ENCODE data around the gene APOBEC3H.

Gene APOBEC3H

GRCh38 chr22:39135092-39135896 is 38.2 kb downstream of the APOBEC3H start:
- DNase-seq (ENCODE audit: low read depth in 3 of 3): no peak

- no peak for DNase-seq (ENCODE audit: low read depth in 3 of 3)
These were observed 39.3 kb downstream of the APOBEC3H start for GRCh38 chr22:39136317-39136716.

- no peak for DNase-seq (ENCODE audit: low read depth in 3 of 3)
These were observed 41.4 kb downstream of the APOBEC3H start for GRCh38 chr22:39138357-39138997.

- DNase-seq (ENCODE audit: low read depth in 3 of 3): no peak
These were observed 42.9 kb downstream of the APOBEC3H start for GRCh38 chr22:39139933-39140332.

- no peak for DNase-seq (ENCODE audit: low read depth in 3 of 3)
These were observed 45.1 kb downstream of the APOBEC3H start for GRCh38 chr22:39142088-39142680.

GRCh38 chr22:39144101-39144767 is 47.2 kb downstream of the APOBEC3H start:
- peak in 2 of 3 experiments; percentile 31 to 43 for DNase-seq (ENCODE audit: low read depth in 3 of 3)

- no peak for DNase-seq (ENCODE audit: low read depth in 3 of 3)
These were observed 49.4 kb downstream of the APOBEC3H start for GRCh38 chr22:39146256-39147101.

- no peak for DNase-seq (ENCODE audit: low read depth in 3 of 3)
These were observed 50.4 kb downstream of the APOBEC3H start for GRCh38 chr22:39147335-39148025.

GRCh38 chr22:39148026-39148726 is 51.1 kb downstream of the APOBEC3H start:
- no peak for DNase-seq (ENCODE audit: low read depth in 3 of 3)

- DNase-seq (ENCODE audit: low read depth in 3 of 3): peak in 2 of 3 experiments; percentile 41 to 54
These were observed 51.9 kb downstream of the APOBEC3H start for GRCh38 chr22:39148727-39149535.

- DNase-seq (ENCODE audit: low read depth in 3 of 3): no peak
These were observed 53.1 kb downstream of the APOBEC3H start for GRCh38 chr22:39149915-39150847.

GRCh38 chr22:39150848-39151215 is 53.8 kb downstream of the APOBEC3H start:
- DNase-seq (ENCODE audit: low read depth in 3 of 3): no peak

- no peak for DNase-seq (ENCODE audit: low read depth in 3 of 3)
These were observed 54.4 kb downstream of the APOBEC3H start for GRCh38 chr22:39151329-39151975.

GRCh38 chr22:39152024-39152510 is 55.0 kb downstream of the APOBEC3H start:
- DNase-seq (ENCODE audit: low read depth in 3 of 3): no peak

- DNase-seq (ENCODE audit: low read depth in 3 of 3): peak; percentile 79 to 85 (median 83)
These were observed 55.6 kb downstream of the APOBEC3H start, which contains the start of gene CBX7 for GRCh38 chr22:39152511-39153219. Gene CBX7 (minus strand): TSS chr22:39152680. CDS start chr22:39152444, 236 bp downstream.

- no peak for DNase-seq (ENCODE audit: low read depth in 3 of 3)
These were observed 56.2 kb downstream of the APOBEC3H start for GRCh38 chr22:39153220-39153717.

All from stimulated activated CD4-positive, alpha-beta T cell treated with anti-CD3 and anti-CD28 coated beads, TNF-alpha, amount 100 ng/mL, for 4 hours (primary cell).